Left hindlimb (tissue), 1 donor: ENCODE data around the gene CAMTA1.

Experiments
- DNase-seq: peaks from one replicate; pipeline ENCODE4 v3.0.0-alpha.2; 2018

Gene CAMTA1

GRCh38 chr1:7745783-7746182 lies 960.5 kb downstream of the CAMTA1 start:
- no peak for DNase-seq

- no peak for DNase-seq
These were observed 962.4 kb downstream of the CAMTA1 start for GRCh38 chr1:7747605-7748004.

GRCh38 chr1:7749126-7749525 lies 963.9 kb downstream of the CAMTA1 start:
- DNase-seq = no peak

GRCh38 chr1:7751174-7751573 lies 965.9 kb downstream of the CAMTA1 start:
- DNase-seq = no peak

GRCh38 chr1:7752512-7753417 lies 967.5 kb downstream of the CAMTA1 start:
- DNase-seq = peak; percentile 64

- DNase-seq = no peak
These were observed 968.4 kb downstream of the CAMTA1 start for GRCh38 chr1:7753641-7754040.

- DNase-seq = no peak
These were observed 969.0 kb downstream of the CAMTA1 start for GRCh38 chr1:7754234-7754633.

- no peak for DNase-seq
These were observed 970.2 kb downstream of the CAMTA1 start for GRCh38 chr1:7755448-7755847.

GRCh38 chr1:7760245-7760644 lies 975.0 kb downstream of the CAMTA1 start:
- DNase-seq = no peak

GRCh38 chr1:7761103-7761502 lies 975.8 kb downstream of the CAMTA1 start:
- DNase-seq = no peak

- DNase-seq = no peak
These were observed 981.9 kb downstream of the CAMTA1 start for GRCh38 chr1:7767176-7767575.

- DNase-seq = no peak
These were observed 983.3 kb downstream of the CAMTA1 start for GRCh38 chr1:7768583-7768982.

- DNase-seq = no peak
These were observed 984.6 kb downstream of the CAMTA1 start for GRCh38 chr1:7769673-7770412.

GRCh38 chr1:7770669-7770996 lies 985.4 kb downstream of the CAMTA1 start:
- no peak for DNase-seq

GRCh38 chr1:7770997-7771822 lies 986.0 kb downstream of the CAMTA1 start, which contains the start of gene VAMP3:
Gene VAMP3 (plus strand): TSS chr1:7771296. CDS start chr1:7771384, 88 bp downstream.
- peak; percentile 92 for DNase-seq

- no peak for DNase-seq
These were observed 986.6 kb downstream of the CAMTA1 start for GRCh38 chr1:7771823-7772299.

- DNase-seq = no peak
These were observed 992.3 kb downstream of the CAMTA1 start for GRCh38 chr1:7777591-7777990.

- DNase-seq = no peak
These were observed 992.9 kb downstream of the CAMTA1 start for GRCh38 chr1:7778133-7778628.

- DNase-seq = no peak
These were observed 995.7 kb downstream of the CAMTA1 start for GRCh38 chr1:7780976-7781375.

GRCh38 chr1:7781501-7781900 lies 996.2 kb downstream of the CAMTA1 start:
- DNase-seq = no peak

- DNase-seq = no peak
These were observed 996.8 kb downstream of the CAMTA1 start for GRCh38 chr1:7781923-7782495.

- no peak for DNase-seq
These were observed 998.0 kb downstream of the CAMTA1 start for GRCh38 chr1:7783178-7783711.
